Urinary bladder (tissue), 4 donors: ENCODE data around the gene TMEM201. TPM values are rescaled to one million over a fixed set of nuclear protein-coding genes. Genes with fewer than 3 reads are reported as not detected.
A peak's percentile ranks its signal among the peaks of the same experiment; 100 is the strongest.
"Not testable (repeated sequence)": the region's sequence is repeated elsewhere in the genome, so short reads cannot be mapped to it uniquely, and the experiment has no call there.

Experiments used
- DNase-seq: peaks from one replicate; pipeline ENCODE4 v3.0.0-alpha.2; 2015; ENCODE audit errors: extremely low spot score
- H3K27ac ChIP-seq: one replicate; pipeline ENCODE4 v1.5.1; 2013; ENCODE audit warnings: low read depth, mild to moderate bottlenecking, moderate library complexity
- H3K36me3 ChIP-seq: one replicate; pipeline ENCODE4 v1.6.1; 2013; ENCODE audit warnings: mild to moderate bottlenecking, moderate library complexity; ENCODE audit not compliant: insufficient read depth
- H3K4me1 ChIP-seq: one replicate; pipeline ENCODE4 v1.6.1; 2013; ENCODE audit warnings: mild to moderate bottlenecking, moderate library complexity; ENCODE audit not compliant: insufficient read depth
- H3K4me3 ChIP-seq: one replicate; pipeline ENCODE4 v1.5.1; 2013; ENCODE audit warnings: low read depth, low read length
- WGBS: extraction: QIAGEN DNeasy Blood & Tissue Kit; methylation state at CpG from one replicate; pipeline ENCODE4 v1.1.7; 2013; 5-methylcytosine and 5-hydroxymethylcytosine counted together
- polyA plus RNA-seq: library from polyadenylated mRNA; stranded (reverse); fragments of 200-250 nt; gene quantifications from one replicate; pipeline ENCODE4 v1.2.3, GENCODE V29; 2013
- total RNA-seq: library from RNA; depleted of rRNA; stranded (reverse); fragments of >200 nt; gene quantifications from one replicate; pipeline ENCODE4 v1.2.3, GENCODE V29; 2014
- donor health status: healthy with polysubstance abuse.
- donor health status: healthy.

The TMEM201 gene
- total and polyA plus RNA-seq, 2 donors, result 4.4 to 8.6 TPM

DNA sequence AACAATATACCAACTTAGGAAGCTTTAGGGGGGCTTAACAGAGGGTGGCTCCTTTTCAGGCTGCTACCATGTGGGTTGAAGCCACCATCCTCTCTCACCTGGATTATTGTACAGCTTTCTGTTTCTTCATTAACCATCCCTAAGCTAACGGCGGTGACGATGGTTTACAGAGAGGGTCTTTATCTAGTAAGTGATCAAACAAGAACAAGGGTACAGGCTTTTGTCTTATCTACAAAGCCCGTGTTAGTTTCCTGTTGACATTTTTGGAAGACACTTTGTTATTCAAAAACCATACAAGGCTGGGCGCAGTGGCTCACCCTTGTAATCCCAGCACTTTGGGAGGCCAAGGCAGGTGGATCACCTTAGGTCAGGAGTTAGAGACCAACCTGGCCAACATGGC lies 29.0 kb upstream of the TMEM201 start:
- no peak overlapping the region for H3K4me3 ChIP-seq
- no peak for DNase-seq
- H3K27ac ChIP-seq, result no peak overlapping the region
- WGBS, result 74% methylated on average over 5 of the region's 5 CpGs
- H3K4me1 ChIP-seq, result no peaks in the 10 kb centered on the region
- H3K36me3 ChIP-seq, result no peaks in the 10 kb centered on the region

DNA sequence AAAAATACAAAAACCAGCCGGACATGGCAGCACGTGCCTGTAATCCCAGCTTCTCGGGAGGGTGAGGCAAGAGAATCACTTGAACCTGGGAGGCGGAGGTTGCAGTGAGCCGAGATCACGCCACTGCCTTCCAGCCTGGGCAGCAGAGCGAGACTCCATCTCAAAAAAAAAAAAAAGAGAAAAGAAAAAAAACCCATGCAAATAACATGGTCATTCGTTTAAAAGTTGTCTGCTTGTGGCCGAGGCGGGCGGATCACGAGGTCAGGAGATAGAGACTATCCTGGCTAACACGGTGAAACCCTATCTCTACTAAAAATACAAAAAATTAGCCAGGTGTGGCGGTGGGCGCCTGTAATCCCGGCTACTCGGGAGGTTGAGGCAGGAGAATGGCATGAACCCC lies 28.6 kb upstream of the TMEM201 start:
- WGBS, result 94% methylated on average over 17 of the region's 17 CpGs
- H3K4me3 ChIP-seq, H3K4me1 ChIP-seq, DNase-seq, H3K36me3 ChIP-seq, H3K27ac ChIP-seq: not testable (repeated sequence)

DNA sequence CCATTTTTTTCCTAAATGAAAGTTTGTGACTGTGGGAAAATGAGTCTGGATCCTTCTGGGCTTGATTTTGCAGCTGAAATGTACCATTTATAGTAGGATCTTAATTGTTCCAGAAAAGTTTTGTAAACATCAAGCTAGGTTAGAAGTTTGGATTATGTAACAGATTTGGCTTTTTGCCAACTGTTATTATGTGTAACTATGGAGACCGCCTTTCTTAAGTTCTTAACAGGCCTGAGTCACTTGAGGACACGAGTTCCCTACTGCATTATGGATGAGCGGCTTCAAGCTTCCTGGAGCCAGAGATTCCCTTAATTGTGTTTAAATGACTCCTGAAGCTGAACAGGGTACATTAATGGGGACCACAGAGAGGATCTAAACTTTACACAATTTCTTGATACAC lies 27.3 kb upstream of the TMEM201 start:
- no peak for DNase-seq
- no peak overlapping the region for H3K27ac ChIP-seq

DNA sequence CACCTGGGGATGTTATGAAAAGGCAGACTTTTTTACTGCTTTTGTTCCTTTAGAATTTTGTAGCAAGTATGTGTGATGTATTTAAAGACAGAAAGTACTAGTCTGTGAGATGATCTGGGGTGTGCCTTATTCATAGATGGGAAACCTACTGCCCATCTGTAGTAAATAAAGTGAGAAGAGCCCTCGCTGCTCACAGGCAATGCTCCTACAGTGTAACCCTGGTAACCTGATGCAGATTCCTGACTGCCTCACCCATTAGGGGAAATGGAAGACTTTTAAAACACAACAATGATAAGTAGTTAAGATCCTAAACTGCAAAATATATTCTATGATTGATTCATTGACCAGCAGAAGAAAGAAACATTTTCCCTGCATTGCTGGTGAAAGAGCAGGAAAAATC lies 19.4 kb upstream of the TMEM201 start:
- DNase-seq, result no peak
- no peak overlapping the region for H3K27ac ChIP-seq
- no peaks in the 10 kb centered on the region for H3K4me1 ChIP-seq
- no peak overlapping the region for H3K4me3 ChIP-seq
- WGBS, result 60% methylated on average over 1 of the region's 1 CpG
- no peaks in the 10 kb centered on the region for H3K36me3 ChIP-seq

More for the DNA sequence above, 27.3 kb upstream of the TMEM201 start:
- 14% methylated on average over 3 of the region's 3 CpGs for WGBS
- H3K36me3 ChIP-seq, result no peaks in the 10 kb centered on the region
- H3K4me1 ChIP-seq, result no peaks in the 10 kb centered on the region
- H3K4me3 ChIP-seq, result no peak overlapping the region

DNA sequence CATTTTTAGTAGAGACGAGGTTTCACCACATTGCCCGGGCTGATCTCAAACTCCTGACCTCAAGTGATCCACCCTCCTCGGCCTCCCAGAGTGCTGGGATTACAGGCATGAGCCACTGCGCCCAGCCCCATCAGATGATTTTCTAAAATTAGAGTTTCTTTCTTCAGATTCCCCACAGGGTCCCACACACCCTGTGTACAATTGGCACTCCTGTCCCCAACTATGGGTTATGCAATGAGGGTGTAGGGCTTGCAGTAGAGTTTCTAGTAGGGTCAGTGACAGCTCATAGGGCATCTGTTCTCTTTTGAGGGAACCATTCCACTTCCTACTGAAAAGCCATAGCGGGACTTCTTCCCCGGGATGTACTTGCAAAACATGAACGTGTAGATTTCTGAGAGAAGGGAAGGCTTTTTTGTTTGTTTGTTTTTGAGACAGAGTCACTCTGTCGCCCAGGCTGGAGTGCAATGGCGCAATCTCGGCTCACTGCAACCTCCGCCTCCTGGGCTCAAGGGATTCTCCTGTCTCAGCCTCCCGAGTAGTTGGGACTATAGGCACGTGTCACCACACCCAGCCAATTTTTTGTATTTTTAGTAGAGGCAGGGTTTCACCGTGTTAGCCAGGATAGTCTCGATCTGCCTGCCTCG lies 17.7 kb upstream of the TMEM201 start:
- DNase-seq, H3K27ac ChIP-seq: not testable (repeated sequence)

DNA sequence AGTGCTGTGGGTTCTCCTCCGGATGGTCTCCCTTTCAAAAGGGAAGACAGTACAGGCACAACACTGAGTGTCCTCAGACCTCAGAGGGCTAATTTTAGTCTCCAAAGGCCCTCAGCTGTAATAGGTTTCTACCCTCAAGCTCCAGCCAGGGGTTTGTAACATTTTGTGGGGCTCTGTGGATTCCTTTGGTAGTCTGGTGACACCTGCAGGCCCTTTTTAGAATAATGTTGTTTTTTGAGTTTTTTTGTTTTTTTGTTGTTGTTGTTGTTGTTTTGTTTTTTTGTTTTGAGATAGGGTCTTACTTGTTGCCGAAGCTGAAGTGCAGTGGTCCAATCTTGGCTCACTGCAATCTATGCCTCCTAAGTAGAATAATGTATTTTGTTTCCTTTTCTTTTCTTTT lies 15.0 kb upstream of the TMEM201 start:
- Histone ChIP-seq H3K4me3 (no peak overlapping the region), H3K36me3 (no peaks in the 10 kb centered on the region), H3K27ac (no peak overlapping the region), H3K4me1 (no peaks in the 10 kb centered on the region)
- WGBS, result 71% methylated on average over 2 of the region's 2 CpGs
- no peak for DNase-seq

More for the DNA sequence above, 17.7 kb upstream of the TMEM201 start:
- 88% methylated on average over 16 of the region's 16 CpGs for WGBS
- not testable (repeated sequence) for H3K4me3 ChIP-seq, H3K4me1 ChIP-seq, H3K36me3 ChIP-seq

DNA sequence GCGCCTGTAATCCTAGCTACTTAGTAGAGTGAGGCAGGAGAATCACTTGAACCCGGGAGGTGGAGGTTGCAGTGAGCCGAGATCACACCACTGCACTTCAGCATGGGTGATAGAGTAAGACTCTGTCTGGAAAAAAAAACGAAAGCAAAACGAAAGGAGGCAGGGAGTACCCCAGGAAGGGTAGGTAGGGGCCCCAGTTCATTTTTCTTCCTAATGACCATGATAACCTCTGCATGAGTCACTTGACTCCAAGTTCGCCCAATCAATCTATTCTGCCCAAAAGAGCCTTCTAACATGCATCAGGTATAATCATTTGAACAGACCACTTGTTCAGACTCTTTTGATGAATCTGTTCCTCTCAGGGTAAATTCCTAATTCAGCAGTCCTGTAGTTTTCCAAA lies 13.2 kb upstream of the TMEM201 start:
- H3K4me3 ChIP-seq, result no peak overlapping the region
- no peak overlapping the region for H3K27ac ChIP-seq
- no peaks in the 10 kb centered on the region for H3K4me1 ChIP-seq
- no peak for DNase-seq
- whole genome bisulfite sequencing, result 94% methylated on average over 6 of the region's 6 CpGs
- peaks cover 3% of the 10 kb centered on the region for H3K36me3 ChIP-seq

DNA sequence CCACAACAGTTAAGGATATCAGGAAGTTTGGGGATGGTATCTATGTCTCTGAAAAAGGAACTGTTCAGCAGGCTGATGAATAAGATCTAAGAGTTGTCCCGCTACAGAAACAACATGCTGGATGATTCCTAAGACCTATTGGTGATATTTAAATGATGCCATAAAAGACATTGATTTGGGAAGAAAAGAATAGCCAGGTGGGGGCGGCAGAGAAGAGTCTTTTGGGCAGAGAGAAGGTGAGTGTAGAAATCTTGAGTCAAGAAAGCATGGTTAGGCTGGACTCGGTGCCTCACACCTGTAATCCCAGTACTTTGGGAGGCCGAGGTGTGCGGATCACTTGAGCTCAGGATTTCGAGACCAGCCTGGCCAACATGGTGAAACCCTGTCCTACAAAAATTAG lies 11.8 kb upstream of the TMEM201 start:
- peaks cover 3% of the 10 kb centered on the region for H3K36me3 ChIP-seq
- H3K27ac ChIP-seq, result no peak overlapping the region
- H3K4me3 ChIP-seq, result no peak overlapping the region
- no peaks in the 10 kb centered on the region for H3K4me1 ChIP-seq
- no peak for DNase-seq
- WGBS, result 93% methylated on average over 6 of the region's 6 CpGs

DNA sequence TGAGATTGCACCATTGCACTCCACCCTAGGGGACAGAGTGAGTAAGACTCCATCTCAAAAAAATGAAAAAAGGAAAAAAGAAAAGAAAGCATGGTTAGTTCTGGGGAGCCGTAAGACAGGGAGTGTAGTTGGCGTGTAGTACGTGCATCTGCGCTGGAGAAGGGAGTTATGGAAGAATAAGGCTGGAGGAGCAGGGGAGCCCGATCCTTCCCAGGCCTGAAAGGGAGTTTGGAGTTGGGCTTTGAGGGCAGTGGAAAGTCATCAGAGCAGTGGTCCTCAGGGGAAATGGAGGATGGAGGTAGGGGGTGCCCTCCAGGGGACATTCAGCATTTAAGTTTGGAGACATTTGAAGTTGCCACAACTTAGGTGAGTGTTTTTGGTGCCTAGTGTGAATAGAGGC lies 11.3 kb upstream of the TMEM201 start:
- WGBS, result 97% methylated on average over 5 of the region's 5 CpGs
- DNase-seq, result no peak
- H3K4me3 ChIP-seq, result no peak overlapping the region
- H3K36me3 ChIP-seq, result peaks cover 3% of the 10 kb centered on the region
- H3K27ac ChIP-seq, result no peak overlapping the region
- no peaks in the 10 kb centered on the region for H3K4me1 ChIP-seq

DNA sequence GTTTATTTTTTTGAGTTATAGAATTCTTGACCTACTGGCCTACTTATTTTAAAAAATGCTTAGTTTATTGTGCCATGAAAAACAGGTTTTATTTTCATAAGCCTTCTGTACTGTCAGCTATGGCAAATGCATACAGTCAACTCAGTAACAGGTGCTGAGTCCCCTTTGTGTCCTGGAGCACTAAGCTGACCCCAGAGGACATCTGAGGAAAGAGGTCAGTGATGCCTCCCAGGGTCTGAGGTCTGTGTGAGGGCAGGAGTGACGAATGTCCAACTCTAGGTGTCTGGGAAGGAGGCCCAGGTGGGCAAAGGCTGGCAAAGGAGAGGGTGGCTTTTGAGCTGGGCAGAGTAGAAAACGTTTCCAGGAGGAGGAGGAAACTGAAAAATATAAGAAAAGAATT lies 7.8 kb upstream of the TMEM201 start:
- Histone ChIP-seq H3K27ac (no peak overlapping the region), H3K4me3 (no peak overlapping the region), H3K4me1 (no peaks in the 10 kb centered on the region), H3K36me3 (peaks cover 3% of the 10 kb centered on the region)
- 92% methylated on average over 2 of the region's 2 CpGs for WGBS
- no peak for DNase-seq

DNA sequence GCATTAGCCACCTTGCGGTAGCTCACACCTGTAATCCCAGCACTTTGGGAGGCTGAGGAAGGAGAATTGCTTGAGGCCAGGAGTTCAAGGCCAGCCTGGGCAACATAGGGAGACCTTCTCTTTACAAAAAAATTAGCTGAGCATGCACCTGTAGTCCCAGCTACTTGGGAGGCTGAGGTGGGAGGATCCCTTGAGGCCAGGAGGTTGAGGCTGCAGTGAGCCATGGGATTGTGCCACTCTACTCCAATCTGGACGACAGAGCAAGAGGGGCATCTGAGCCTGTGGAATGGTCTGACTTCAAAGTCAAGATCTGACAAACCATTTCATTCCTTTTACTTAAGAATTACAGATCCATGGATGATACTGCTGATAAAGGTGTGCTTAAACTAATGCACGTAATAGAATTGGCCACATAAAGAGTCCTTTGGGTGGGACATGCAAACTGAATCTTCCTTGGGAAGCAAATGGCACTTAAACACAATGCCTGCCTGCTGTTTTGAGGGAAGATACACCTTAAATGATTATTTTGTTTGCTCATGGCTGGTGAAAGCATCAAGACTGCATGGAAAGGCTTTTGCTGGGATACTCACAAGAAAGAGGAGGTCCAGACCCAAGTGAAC lies 2.5 kb upstream of the TMEM201 start:
- H3K27ac ChIP-seq, result no peak overlapping the region
- H3K4me1 ChIP-seq, result no peaks in the 10 kb centered on the region
- no peak for DNase-seq
- no peaks in the 10 kb centered on the region for H3K36me3 ChIP-seq
- 88% methylated on average over 3 of the region's 3 CpGs for WGBS
- no peak overlapping the region for H3K4me3 ChIP-seq

DNA sequence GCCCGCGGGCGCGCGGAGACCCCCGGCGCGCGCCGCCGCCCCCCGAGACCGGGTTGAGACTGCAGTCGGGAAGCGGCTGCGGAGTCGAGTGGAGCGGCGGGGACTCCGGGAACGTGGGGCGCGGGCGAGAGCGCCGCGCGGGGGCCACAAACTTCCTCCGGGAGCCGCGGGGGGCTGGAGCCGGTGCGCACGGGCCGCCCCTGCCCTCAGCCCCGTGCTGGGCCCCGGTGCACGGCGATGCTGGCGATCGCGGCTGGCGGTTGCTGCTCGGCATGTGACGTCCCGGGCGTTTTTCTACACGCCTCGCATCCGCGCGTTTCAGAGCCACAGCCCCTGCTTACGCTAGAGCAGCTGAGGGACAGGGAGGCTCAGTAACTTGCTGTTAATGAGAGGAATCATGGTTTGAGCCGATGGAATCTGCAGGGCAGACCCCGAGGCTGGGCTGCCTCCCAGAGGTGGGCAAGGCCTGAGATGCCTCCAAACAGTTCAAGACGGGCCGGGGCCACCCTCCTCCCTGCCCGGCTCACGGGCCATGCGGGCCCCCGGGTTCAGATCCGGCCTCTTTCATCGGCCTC lies 520 bp downstream of the TMEM201 start:
- DNase-seq, result no peak
- Histone ChIP-seq H3K4me1 (no peaks in the 10 kb centered on the region), H3K4me3 (peak overlapping the region; percentile 94), H3K27ac (no peak overlapping the region), H3K36me3 (no peaks in the 10 kb centered on the region)
- under 1% methylated on average over 63 of the region's 63 CpGs for WGBS

DNA sequence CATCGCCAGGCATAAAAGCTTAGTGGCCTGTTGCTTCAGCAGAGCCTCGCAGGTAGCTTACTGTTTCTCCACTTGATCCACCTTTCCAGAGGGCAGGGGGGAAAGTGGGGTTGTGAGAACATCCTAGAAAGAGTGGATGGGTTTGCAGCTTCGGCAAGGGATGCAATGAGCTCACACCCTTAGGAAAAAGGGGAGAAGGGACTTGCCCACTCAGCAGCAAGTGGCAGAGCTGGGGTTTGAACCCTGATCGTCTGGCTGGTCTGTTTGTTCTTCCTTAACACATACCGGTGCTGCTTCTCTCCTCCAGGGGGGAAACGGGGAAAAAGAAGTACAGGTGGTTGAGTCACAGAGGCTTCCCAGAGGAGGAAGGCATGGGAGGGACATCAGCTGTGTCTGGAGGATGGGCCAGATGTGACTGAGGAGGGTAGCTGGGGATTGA lies 1.0 kb downstream of the TMEM201 start:
- WGBS, result 34% methylated on average over 6 of the region's 6 CpGs
- H3K4me1 ChIP-seq, result no peaks in the 10 kb centered on the region
- peak overlapping the region; percentile 94 for H3K4me3 ChIP-seq
- no peaks in the 10 kb centered on the region for H3K36me3 ChIP-seq
- no peak for DNase-seq
- no peak overlapping the region for H3K27ac ChIP-seq

DNA sequence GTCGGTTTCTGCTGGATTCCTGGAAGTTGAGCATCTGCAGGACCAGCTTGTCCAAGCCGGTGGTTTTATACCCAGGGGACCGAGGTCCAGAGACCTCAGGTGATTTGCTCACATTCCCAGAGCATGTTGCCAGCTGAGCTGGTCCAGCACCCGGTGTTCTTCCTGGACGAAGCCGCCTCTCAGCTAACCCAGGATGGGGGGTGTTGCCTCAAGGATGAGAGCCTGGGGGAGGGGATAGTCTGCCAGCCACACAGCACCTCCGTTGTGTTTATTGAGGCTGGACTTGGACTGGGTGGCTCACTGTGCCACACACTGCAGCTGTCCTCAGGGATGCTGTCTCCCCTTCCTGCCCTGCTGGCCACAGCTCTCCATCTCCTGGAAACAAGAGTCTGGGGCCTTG lies 1.5 kb downstream of the TMEM201 start:
- 80% methylated on average over 7 of the region's 7 CpGs for WGBS
- DNase-seq, result no peak
- Histone ChIP-seq H3K4me1 (no peaks in the 10 kb centered on the region), H3K4me3 (no peak overlapping the region), H3K27ac (no peak overlapping the region), H3K36me3 (no peaks in the 10 kb centered on the region)
